GM18507 (cell line): Measurements from ENCODE around the gene TTLL12.

Experiments
- DNase-seq: peaks from one replicate; pipeline ENCODE4 v3.0.0; 2011; ENCODE audit warnings: low read depth; ENCODE audit not compliant: insufficient read length; ENCODE audit errors: extremely low spot score
- FAIRE-seq: peaks from 2 replicates; lab custom pipeline; 2011; peaks lifted over from hg19 to GRCh38; lab: Jason Lieb, UNC

Gene TTLL12

DNA sequence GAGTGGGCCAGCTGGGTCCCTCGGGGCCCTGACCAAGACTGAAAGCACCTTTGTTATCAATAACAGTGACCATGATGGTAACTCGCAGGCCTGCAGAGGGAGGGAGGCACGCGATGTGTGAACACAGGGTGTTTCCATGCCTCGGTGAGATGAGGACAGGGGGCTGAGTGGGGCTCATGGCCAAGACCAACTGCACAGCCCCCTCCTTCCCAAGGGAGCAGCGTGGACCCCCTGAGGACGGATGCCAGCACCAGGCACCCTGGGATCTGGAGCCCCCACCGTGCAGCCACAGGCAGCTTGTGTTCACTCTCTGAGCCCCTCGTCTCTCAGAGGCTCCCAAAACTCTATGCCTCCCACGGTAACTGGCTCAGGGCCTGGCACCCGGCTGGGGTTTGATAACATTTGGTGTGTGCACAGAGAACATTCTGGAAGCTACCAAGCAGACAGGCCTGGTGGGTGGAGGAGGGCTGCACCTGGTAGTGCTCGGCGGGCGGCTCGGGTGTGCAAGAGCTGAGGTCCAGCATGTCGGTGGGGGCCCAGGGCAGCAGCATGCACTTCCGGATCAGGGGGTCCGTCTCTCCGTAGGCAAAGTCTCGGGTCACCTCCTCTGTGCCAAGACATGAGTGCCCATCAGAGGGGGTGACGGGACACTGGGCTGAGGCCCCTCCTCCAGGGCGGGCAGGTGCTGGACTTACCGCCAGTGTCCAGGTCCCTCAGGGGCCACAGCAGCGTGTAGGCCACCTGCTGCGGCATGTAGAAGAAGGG is 7.6 kb downstream of the TTLL12 start:
- FAIRE-seq (no peak), DNase-seq (no peak)

DNA sequence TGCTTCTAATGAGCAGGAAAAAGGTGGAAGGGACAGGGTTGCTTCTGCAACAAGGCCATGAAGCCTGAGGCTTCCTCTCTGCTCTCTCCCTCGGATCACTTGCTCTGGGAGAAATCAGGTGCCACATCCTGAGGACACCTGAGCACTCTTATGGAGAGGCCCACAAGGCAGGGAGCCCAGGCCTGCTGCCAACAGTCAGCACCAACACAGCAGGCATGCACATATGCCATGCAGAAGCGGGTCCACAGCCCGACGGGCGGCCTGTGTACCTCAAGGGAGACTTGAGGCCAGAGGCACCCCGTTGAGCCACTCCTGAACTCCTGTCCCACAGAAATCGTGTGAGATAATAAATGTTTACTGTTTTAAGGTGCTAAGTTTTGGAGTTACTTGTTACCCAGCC is 9.5 kb downstream of the TTLL12 start:
- DNase-seq (no peak), FAIRE-seq (no peak)

DNA sequence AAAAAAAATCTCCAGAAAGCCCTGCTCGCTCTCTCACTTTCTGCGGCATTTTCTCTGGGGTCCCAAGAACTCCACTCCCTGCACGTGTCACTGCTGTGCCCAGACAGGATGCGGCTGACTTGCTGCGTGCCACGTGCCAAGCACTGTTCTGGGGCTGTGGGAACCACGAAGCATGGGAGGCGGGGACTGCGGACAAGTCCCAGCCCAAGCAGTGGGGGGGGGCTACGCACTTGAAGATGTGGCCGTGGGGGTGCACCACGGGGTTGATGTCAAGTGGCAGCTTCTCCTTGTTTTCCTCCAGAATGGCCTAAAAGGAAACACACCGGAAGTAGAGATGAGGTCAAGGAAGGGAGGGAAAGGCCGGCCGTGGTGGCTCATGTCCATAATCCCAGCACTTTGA is 10.8 kb downstream of the TTLL12 start:
- FAIRE-seq (no peak), DNase-seq (no peak)

DNA sequence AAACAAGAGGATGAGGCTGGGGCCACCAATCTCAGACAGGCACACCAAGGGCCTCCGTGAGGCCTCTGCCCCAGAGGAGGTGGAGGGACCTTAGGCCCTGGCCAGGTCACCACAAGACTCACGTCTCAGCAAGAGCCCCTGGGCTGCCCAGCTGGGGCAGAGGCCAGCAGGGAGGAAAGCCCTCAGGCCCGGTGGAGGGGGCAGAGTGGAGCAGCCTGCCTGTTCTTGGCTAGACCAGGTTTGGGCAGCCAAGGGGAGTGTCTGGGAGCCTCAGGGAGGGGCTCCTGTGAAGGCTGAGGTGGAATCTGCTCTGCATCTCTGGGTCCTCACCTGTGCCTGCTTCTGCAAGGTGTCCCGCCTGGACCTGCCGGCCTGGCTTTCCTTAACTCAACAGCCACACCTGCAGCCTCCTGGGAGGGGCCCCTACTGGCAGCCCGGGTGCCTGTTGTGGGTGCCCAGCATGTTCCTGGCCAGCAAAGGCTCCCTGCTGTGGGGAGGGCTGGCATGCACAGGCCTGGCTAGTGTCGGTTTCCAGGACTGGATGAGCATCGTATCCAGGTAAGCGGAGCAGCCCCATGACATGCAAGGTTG is 11.9 kb downstream of the TTLL12 start:
- FAIRE-seq (no peak), DNase-seq (no peak)

DNA sequence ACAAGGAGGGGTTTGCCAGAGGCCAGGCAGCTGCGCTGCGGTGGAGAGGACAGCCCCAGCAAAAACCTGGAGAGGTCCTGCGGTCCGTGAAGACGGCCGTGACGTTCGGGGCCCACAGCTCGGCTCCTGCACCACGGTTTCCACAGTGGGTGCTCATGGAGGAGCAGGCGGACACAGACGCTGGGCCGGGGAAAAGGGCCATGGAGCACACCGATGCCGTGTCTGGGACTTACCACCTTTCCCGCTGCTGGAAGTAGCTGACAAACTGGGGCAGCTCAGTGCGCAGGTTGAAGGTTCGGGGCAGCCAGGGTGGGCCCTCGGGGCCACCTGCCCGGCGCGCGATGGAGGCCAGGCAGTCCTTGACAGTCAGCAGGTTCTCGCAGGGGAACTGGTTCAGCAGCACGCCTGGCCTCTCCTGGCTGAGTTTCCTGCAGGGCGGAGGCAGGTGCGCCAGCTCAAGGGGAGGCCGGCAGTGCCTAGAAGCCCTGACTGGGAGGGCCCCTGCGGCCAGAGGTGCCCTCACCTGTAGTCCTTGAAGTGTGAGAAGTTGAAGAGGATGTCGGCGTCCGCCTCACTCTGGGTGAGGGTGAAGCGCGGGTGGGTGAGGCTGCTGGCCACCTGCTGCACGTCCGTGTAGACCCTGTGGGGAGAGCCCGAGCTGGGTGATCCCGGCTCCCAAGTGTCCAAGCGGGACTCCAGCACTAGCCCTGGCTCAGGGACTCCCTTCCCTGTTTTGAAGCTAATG is 12.8 kb downstream of the TTLL12 start:
- no peak for DNase-seq
- FAIRE-seq: no peak

DNA sequence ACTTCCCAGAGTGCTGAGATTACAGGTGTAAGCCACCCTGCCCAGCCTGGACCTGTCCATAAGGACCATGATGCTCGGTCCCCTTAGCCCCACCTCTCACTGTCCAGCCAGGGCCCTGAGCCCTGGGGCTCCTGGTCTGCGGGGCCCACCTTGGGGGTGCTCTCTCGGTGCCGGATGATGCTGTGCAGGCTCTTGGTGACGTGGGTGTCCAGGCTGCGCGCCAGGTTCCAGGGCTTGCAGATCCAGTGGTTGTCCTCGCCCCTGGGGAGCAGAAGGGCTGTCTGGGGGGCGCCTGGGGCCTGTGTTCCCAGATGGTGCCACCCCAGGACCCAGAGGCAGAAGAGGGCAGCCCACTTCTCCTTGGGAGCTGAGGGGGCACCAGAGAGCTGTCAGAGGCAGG is 13.4 kb downstream of the TTLL12 start:
- DNase-seq: no peak
- no peak for FAIRE-seq

DNA sequence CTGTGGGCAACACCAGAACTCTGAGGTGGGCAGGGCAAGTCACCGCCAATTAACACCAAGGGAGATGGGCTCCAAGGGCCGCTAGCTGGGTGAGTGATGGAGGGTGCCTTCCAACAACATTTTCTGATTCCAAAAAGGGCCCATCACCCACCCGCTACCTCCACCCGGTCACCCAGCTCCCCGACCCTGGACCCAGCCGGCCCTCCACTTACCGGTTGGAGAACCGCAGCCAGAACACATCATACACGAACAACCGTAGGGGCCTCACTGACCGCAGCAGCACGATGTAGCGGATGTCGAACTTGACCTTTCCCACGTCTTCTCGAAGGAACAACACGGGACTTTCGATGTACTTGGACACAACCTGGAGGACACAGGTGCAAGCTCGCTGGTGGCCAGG is 14.7 kb downstream of the TTLL12 start:
- FAIRE-seq: no peak
- DNase-seq: no peak

DNA sequence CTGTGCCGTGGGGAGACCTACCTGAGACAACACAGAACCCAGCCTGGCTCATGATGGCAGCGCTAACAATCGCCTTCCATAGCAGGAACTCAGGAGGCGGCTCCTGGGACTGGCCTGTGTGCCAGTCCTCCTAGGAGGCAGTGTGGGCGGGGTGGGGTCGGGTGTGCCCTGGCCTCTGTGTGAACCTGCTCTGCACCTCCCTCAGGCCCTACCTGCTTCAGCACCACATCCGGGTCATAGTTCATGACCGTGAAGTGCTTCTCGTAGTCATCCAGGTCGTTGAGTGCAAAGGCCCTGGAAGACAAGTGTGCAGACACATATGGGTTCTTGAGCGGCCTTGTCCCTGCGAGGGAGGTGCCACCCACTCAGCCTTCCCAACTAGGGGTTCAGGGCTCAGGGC is 15.3 kb downstream of the TTLL12 start:
- DNase-seq (no peak), FAIRE-seq (no peak)

DNA sequence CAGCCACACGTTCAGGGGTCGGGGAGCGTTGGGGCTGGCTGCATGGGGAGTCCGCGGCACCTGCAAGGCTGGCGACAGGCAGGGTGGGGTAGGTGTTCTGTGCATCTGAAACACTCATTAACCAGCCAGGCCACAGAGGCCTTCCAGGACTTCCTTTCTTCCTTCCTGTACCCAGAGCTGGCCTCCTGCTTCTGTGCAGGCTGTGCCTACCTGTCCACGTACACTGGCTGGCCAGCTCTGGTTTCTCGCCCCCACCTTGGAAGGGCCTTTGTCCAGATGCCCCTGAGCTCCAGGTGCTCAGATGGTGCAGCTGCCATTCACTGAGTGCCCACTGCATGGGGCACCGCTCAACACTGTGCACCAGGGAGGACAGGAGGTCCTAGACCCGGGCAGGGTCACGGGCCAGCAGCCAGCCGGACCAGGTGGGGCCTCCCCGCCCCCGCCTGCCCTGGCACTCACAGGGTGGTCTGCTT is 15.9 kb downstream of the TTLL12 start:
- DNase-seq (no peak), FAIRE-seq (no peak)

DNA sequence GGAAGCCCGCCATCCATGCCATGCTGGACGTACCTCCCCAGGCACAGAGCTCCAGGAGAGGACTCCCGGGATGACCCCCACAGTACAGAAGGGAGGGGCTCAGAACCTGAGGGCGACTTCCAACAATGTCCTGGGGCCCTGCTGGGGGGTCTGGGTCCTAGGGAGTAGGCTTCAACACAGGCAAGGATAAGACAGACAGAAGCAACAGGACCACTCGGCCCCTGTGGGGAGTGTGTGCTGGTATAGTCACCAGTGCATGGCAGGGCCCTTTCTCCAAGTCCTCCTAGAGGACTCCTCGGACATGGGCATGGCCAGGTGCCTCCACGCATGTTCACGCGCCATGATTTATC is 16.8 kb downstream of the TTLL12 start:
- DNase-seq (no peak), FAIRE-seq (no peak)

DNA sequence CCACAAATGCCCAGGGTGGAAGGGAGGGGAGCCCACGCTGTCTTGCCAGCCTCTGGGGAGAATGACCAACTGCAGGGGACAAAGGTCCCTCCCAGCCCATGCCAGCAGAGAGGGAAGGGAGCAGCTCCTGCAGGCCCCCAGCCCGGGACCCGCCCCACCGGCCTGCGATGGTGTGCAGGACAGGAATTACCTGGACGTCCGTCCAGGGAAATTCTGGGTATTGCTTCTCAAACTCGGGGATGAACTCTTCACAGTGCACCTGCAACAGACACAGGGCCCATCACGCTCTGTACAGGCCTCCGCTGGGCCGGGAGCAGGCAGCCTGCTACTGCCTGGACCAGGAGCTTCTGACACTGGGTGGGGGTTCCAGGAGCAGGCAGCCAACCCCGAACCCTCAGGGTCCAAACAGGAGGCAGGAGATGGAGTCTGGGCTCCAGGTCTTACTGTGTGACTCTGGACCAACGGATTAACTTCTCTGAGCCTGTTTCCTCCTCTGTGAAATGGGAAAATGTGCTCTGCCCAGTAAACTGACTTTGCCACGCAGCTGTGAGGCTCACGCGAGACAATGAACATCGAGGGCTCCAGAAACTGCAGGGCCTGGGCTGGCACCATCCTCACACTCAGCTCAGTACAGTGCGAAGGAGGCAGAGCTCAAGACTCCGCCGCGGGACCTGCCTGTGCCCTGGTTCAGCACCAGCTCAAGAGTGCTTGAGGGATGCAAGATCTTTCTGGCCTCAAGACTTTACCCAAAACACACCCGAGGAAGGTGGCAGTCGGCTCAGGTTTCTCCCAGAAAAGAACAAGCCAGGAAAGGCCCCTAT is 17.4 kb downstream of the TTLL12 start:
- DNase-seq: no peak
- FAIRE-seq: no peak

DNA sequence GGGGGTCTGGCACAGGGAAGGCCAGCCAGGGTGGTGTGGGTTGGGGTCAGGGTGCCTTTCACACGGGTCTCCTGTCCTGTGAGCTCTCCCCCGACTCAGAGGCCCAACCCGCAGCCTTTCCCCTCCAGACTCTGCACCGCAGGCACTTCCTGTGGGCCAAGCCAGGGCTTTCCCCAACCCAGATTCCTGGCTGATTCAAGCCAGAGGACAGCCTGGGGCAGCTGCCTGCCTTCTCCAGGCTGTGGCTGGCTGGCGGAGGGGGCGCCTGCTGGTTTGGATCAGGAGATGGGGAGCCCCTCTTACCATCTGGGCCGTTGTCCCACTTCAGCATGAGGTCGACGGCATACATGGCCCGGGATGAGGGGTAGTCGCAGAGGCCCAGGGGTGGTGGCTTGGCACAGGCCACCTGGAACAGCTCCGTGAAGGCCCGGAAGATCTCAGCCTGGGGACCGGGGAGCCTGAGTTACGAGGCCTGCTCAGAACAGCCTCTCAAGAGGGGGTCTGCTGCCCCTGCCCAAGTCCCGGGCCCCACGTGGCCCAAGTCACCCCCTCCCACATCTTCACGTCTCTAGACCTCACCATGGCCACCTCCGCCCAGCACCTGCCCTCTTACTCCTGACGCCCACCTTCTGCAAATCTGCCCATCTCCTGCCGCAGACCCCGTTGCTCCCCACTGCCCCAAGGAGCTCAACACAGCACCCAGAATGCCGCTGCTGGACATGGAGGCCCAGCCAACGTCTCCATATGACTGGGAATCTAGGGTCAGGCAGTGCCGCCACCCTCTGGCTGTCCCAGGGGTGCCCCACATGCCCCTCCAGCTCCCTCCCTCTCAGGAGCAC is 18.2 kb downstream of the TTLL12 start:
- FAIRE-seq: no peak

DNA sequence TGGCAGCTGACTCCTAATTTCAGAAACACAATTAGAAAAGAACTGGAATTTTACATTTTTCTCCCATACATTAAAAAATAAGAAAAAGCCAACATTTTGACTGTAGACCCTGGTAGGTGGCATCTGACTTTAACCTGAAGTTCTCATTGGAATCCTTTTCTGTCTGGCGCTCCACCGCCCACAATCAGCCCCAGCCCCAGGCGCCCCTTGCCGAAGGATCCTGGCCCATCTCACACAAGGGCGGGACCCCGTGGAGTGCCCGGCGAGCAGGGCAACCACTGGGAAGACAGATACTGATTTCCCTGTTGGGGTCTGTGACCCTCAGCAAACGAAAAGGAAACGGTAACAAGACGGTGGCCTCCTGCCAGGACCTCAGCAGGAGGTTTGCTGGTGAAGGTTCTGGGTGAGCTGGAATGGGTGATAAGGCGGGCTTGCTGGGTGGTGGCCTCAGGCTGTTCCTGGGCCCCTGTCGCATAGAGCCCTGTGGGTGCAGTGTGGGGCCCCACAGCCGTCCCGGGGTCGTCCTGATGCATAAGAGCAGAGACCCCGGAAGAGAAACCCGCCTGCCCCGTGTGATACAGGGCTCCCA is 19.8 kb downstream of the TTLL12 start:
- no peak for FAIRE-seq
- DNase-seq: no peak

More for the DNA sequence above, 18.2 kb downstream of the TTLL12 start:
- no peak for DNase-seq

DNA sequence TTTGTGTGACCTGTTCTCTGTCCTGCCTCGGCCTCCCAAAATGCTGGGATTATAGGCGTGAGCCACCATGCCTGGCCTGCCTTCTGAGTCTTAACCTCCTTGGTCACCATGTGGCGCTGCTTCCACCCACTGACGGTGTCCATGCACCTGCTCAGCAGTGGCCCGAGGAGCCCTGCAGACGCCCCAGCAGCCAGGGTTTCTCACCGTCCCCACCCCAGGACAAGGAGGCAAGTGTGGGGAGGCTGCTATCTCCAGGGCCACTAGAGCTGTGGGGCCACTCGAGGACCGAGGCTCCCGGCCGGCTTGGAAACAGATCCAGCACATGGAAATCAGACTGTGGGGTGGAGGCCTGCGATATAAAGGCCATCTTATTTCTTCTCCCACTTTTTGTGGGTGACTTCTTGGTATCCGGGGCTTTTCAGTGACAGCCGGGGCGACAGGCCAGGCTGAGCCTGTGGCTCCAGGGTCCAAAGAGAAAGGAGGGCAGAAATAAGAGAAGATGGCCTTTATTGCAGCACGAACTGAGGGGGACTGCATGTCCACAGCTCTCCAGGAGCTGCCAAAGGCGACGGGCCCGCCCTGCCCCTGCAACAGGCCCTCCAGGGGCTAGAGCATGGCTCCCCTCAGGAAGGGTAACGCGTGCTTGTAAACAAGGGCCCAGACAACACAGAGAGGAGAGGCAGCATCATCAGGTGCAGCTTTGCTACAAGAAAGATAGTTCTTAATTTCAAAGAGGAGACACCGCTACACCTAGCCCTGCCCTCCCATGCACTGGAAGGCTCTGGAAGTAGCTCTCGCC is 20.6 kb downstream of the TTLL12 start:
- DNase-seq (no peak), FAIRE-seq (no peak)

DNA sequence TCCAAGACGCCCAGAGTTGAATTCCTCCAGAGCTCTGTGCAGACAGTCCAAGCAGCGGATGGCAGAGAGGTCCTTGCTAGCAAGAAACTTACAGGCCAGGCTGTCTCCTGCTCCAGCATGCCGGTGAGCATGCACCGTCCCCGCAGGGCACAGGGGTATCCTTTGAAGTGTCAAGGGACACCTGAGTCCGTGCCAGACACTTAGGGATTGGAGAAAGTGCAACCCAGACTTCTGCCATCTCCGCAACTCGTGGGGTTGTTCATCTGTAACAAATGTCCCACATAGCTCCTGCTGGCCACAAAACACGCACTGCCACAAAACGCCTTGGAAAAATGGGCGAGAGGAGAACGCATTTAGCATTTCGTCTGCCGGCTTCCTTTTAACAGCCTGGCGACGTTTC is 22.3 kb downstream of the TTLL12 start:
- no peak for FAIRE-seq
- no peak for DNase-seq

DNA sequence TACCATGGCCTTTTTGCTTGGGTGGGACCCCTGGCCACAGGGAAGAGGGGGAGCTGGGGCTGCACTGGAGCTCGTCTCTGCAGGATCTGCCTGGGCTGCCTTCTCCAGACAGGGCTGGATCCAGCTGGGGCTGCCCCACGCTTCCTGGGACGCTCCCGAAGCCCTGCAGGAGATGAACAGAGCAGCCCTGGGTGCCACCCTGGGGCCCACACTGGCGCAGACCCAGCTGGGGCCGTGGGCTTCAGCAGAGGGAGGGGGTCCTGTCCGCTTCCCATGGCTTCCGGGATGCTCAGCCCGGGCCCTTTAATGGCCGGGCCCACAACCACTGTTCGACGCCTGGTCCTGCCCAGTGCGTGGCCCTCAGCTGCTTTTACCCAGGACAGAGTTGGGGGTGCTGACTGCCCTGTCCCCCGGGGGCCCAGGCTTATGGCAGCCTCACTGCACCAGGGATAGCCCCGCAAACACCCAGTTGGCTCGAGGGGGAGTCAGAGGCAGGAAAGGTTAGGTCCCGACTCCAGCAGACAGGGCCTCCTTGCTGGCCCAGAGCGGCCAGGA is 23.6 kb downstream of the TTLL12 start:
- no peak for FAIRE-seq

DNA sequence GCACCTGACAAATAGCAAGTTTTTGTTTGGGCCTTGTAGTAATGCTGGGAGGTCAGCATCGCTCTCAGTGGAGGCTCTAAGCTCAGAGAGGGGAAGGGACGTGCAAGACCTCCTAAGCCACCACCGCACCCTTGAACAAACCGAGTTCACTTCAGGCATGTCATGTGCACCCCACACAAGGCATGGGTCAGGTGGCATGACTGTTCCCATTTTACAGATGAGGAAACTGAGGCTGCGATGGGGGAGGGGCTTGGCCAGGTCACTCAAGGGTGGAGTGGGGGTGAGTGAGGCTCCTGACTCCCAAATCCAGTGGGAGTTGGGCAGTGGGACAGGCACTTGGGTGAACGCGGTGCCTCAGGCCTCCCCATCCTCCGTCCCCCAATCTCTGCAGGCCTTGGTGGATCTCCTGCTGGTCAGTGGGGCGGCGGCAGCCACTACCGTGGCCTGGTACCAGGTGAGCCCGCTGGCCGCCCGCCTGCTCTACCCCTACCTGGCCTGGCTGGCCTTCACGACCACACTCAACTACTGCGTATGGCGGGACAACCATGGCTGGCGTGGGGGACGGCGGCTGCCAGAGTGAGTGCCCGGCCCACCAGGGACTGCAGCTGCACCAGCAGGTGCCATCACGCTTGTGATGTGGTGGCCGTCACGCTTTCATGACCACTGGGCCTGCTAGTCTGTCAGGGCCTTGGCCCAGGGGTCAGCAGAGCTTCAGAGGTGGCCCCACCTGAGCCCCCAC is 24.4 kb downstream of the TTLL12 start:
- no peak for FAIRE-seq
- no peak for DNase-seq

More for the DNA sequence above, 23.6 kb downstream of the TTLL12 start:
- no peak for DNase-seq
